Thoracic aorta (tissue), 2 donors: ENCODE data around the gene RER1. TPM values are rescaled to one million over a fixed set of nuclear protein-coding genes. Genes with fewer than 3 reads are reported as not detected.

Experiments
- ATAC-seq: fragments of 150-250 bp; one replicate; pipeline ENCODE4 v1.8.0; 2017; ENCODE audit warnings: low read depth; ENCODE audit not compliant: insufficient number of reproducible peaks, low FRiP score
- DNase-seq: peaks from one replicate; pipeline ENCODE4 v3.0.0-alpha.2; 2020; ENCODE audit warnings: low spot score
- H3K27ac ChIP-seq, 2 donors: fragments of 200-600 bp; sonication (generic); 1 replicate in 1 of 2; 2 replicates in 1 of 2; pipeline ENCODE4 v1.5.1; 2016; ENCODE audit warnings: mild to moderate bottlenecking in 2 of 2, moderate library complexity in 2 of 2
- H3K27me3 ChIP-seq: fragments of 200-600 bp; sonication (generic); replicated peaks from 2 replicates; pipeline ENCODE4 v1.6.0; 2016; ENCODE audit warnings: mild to moderate bottlenecking; ENCODE audit not compliant: insufficient read depth
- H3K36me3 ChIP-seq: fragments of 200-600 bp; sonication (generic); one replicate; pipeline ENCODE4 v1.5.1; 2016
- H3K4me1 ChIP-seq, 2 donors: fragments of 200-600 bp; sonication (generic); 1 replicate in 1 of 2; 2 replicates in 1 of 2; pipeline versions ENCODE4 v1.5.1 to v1.6.0; 2016; ENCODE audit warnings: low read depth in 2 of 2, mild to moderate bottlenecking in 1 of 2; ENCODE audit not compliant: control insufficient read depth in 1 of 2
- H3K4me3 ChIP-seq: fragments of 200-600 bp; sonication (generic); 2 replicates; pipeline ENCODE4 v1.5.1; 2016; ENCODE audit warnings: mild to moderate bottlenecking
- H3K9me3 ChIP-seq: fragments of 200-600 bp; sonication (generic); 2 replicates; pipeline ENCODE4 v1.5.1; 2016
- total RNA-seq, 2 donors: library from RNA; depleted of rRNA; stranded (reverse); fragments of >200 nt; gene quantifications; one replicate each; pipeline versions ENCODE4 v1.1.0 to v1.2.3, GENCODE V29; 2016
- TF ChIP-seq, protein P1 (sequence below): fragments of 200-600 bp; sonication (generic); IDR thresholded peaks from one replicate; pipeline ENCODE4 v1.5.1; 2019; ENCODE audit warnings: antibody characterized with exemption

The RER1 gene
- total RNA-seq, 2 donors from 2014 or later, result 68.6 to 76.3 TPM

DNA sequence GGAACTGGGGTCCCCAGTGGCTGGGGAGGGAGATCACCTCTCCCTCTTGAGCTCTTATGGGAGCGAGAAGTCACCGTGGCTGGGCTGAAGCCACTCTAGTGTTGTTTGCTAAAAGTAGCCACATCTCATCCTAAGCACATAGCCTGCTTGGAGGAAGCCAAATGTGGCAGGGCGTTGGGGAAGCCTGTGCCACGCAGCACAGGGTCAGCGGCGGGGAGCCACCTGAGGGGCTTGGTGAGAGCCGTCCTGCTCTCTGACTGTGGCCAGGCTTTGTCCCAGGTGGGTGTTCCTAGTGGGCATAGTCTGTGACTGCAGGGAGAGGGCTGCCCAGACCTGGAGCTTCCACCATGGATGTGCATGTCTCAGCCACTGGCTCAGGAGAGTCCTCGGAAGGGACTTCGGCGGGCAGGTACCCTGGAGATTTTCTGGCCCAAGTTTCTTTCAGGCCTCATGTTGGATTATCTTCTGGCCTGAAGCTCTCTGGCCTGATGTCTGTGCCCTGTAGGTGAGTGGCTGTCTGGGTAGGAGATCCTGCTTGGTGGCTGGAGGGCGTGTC is 39.2 kb upstream of the RER1 start:
- H3K36me3 ChIP-seq, result no peaks in the 10 kb centered on the region
- DNase-seq (no peak), ATAC-seq (no peak)
- H3K27ac ChIP-seq, result peak overlapping the region; percentile 82
- TF ChIP-seq, protein P1, sequence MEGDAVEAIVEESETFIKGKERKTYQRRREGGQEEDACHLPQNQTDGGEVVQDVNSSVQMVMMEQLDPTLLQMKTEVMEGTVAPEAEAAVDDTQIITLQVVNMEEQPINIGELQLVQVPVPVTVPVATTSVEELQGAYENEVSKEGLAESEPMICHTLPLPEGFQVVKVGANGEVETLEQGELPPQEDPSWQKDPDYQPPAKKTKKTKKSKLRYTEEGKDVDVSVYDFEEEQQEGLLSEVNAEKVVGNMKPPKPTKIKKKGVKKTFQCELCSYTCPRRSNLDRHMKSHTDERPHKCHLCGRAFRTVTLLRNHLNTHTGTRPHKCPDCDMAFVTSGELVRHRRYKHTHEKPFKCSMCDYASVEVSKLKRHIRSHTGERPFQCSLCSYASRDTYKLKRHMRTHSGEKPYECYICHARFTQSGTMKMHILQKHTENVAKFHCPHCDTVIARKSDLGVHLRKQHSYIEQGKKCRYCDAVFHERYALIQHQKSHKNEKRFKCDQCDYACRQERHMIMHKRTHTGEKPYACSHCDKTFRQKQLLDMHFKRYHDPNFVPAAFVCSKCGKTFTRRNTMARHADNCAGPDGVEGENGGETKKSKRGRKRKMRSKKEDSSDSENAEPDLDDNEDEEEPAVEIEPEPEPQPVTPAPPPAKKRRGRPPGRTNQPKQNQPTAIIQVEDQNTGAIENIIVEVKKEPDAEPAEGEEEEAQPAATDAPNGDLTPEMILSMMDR, result no peak
- no peaks in the 10 kb centered on the region for H3K9me3 ChIP-seq
- no peak overlapping the region for H3K4me3 ChIP-seq
- H3K4me1 ChIP-seq, result peaks cover 8 to 32% of the 10 kb centered on the region in 2 donors
- no peaks in the 10 kb centered on the region for H3K27me3 ChIP-seq

GRCh38 chr1:2352897-2353550 is 38.6 kb upstream of the RER1 start:
- H3K9me3 ChIP-seq, result no peaks in the 10 kb centered on the region
- peaks cover 8 to 32% of the 10 kb centered on the region in 2 donors for H3K4me1 ChIP-seq
- H3K27me3 ChIP-seq, result no peaks in the 10 kb centered on the region
- DNase-seq, result no peak
- H3K4me3 ChIP-seq, result peak overlapping the region; percentile 32
- H3K36me3 ChIP-seq, result peaks cover under 1% of the 10 kb centered on the region
- TF ChIP-seq, protein P1, result no peak
- ATAC-seq, result no peak
- H3K27ac ChIP-seq, result peak overlapping the region; percentile 82

- H3K9me3 ChIP-seq, result no peaks in the 10 kb centered on the region
- H3K27me3 ChIP-seq, result no peaks in the 10 kb centered on the region
- peaks cover 3% of the 10 kb centered on the region for H3K36me3 ChIP-seq
- DNase-seq (no peak), ATAC-seq (no peak)
- peak overlapping the region; percentile 32 for H3K4me3 ChIP-seq
- H3K4me1 ChIP-seq, result peaks cover 8 to 32% of the 10 kb centered on the region in 2 donors
- TF ChIP-seq, protein P1, result no peak
- peak overlapping the region; percentile 82 for H3K27ac ChIP-seq
These were observed 37.8 kb upstream of the RER1 start for GRCh38 chr1:2353551-2354438.

DNA sequence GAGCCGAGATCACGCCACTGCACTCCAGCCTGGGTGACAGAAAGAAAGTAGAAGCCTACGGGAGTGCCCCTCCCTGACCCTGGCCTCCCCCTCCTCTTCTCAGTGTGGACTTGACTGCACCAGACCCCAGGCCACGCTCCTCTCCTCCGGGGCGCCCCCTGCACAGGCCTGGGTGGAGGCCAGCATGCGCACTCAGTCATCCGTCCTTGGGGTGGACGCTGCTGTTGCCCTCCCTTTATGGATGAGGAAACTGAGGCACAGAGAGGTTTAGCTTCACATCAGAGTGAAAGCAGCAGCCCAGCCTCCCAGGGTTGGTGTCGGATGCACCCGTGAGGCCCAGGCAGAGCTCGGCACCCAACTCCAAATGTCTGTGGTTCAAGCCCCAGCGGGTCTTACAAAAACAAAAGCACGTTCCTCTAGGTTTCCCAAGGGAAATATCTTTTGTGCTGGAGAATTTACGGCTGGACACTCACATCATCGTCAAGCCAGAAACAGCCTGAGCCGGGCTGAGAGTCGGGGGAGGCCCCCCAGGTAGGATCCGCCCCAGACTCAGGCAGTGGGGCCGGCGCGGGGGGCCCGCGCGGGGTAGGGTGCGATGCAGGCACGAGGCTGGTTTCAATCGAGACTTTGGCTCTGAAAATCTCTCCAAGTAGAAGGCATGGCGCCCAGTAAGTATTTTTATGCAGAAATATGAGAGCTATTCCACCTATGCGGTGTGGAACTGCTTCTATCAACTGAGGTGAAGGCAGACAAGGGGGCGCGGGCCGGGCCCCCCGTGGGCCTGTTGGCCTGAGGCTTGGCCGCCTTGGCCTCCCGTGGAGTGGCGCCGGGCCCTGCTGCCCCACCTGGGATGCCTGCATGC is 36.9 kb upstream of the RER1 start:
- DNase-seq, result no peak
- ATAC-seq, result no peak
- peaks cover 3% of the 10 kb centered on the region for H3K36me3 ChIP-seq
- H3K9me3 ChIP-seq, result no peaks in the 10 kb centered on the region
- H3K4me3 ChIP-seq, result peak overlapping the region; percentile 30
- TF ChIP-seq, protein P1, result no peak
- no peaks in the 10 kb centered on the region for H3K27me3 ChIP-seq
- H3K27ac ChIP-seq, result no peak overlapping the region
- peaks cover 8 to 35% of the 10 kb centered on the region in 2 donors for H3K4me1 ChIP-seq
